Stomach smooth muscle (tissue), 2 donors: ENCODE measurements around the gene GSX1.

Experiments
- H3K27ac ChIP-seq: one replicate; pipeline ENCODE4 v1.7.0; 2013; ENCODE audit warnings: mild to moderate bottlenecking, low read length, inconsistent platforms
- H3K27me3 ChIP-seq, 2 donors: one replicate each; pipeline ENCODE4 v1.7.0; 2013; ENCODE audit warnings: low read length in 2 of 2; ENCODE audit not compliant: insufficient read depth in 2 of 2, control insufficient read depth in 1 of 2
- H3K36me3 ChIP-seq, 2 donors: one replicate each; pipeline ENCODE4 v1.7.0; 2013; ENCODE audit warnings: low read length in 2 of 2; ENCODE audit not compliant: control insufficient read depth in 2 of 2, insufficient read depth in 2 of 2
- H3K4me1 ChIP-seq: one replicate; pipeline ENCODE4 v1.7.0; 2013; ENCODE audit warnings: low read length; ENCODE audit not compliant: control insufficient read depth, insufficient read depth
- H3K4me3 ChIP-seq, 2 donors: one replicate each; pipeline ENCODE4 v1.7.0; 2013; ENCODE audit warnings: low read length in 2 of 2
- H3K9ac ChIP-seq, 2 donors: one replicate each; pipeline ENCODE4 v1.7.0; 2013; ENCODE audit warnings: low read length in 2 of 2, mild to moderate bottlenecking in 1 of 2
- H3K9me3 ChIP-seq, 2 donors: one replicate each; pipeline ENCODE4 v1.7.0; 2013; ENCODE audit warnings: low read length in 2 of 2; ENCODE audit not compliant: control insufficient read depth in 2 of 2
- donor health status: healthy.
- donor health status: Pancreatic carcinoma.

GSX1 gene

DNA sequence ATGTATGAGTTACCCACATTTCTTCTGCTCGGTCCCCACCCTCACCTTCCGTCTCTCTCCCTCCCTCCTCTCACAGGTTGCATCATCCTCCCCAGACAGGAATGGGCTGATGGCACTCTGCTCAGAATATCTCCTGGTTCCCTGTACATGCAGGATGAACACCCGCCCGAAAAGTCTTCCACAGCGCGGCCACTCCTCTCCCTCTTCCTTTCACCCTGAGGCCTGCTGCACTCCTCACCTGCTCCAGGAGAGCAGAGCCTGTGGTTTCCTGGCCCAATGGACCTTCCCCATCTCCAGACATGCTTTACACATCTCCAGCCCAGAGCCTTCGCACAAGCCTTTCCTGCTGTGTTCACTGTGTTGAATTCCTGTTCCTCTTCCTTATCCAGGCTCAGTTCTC is 40.9 kb downstream of the GSX1 start:
- H3K9ac ChIP-seq: no peak overlapping the region
- no peaks in the 10 kb centered on the region for H3K9me3 ChIP-seq
- no peaks in the 10 kb centered on the region for H3K36me3 ChIP-seq
- H3K27ac ChIP-seq: no peak overlapping the region
- peaks cover 4% of the 10 kb centered on the region for H3K4me1 ChIP-seq
- peaks cover 10 to 25% of the 10 kb centered on the region in 2 donors for H3K27me3 ChIP-seq
- H3K4me3 ChIP-seq: no peak overlapping the region

DNA sequence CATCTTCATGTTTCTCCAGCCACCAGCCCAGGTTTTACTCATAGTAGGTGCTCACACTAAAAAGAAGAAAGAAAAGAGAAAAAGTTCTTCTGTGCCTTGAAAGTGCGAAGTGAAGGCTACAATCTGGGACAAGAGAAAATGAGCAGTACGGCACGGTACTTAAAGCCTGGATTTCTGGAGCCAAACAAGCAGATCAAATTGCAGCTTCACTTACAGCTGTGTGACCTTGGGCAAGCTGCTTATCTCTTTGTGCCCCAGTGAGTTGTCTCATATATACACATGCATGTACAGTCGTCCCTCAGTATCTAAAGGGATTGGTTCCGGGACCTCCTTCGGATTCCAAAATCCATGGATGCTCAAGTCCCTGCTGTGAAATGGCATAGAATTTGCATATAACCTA is 41.8 kb downstream of the GSX1 start:
- Histone ChIP-seq H3K4me1 (peaks cover 4% of the 10 kb centered on the region), H3K9ac (no peak overlapping the region), H3K4me3 (no peak overlapping the region), H3K36me3 (no peaks in the 10 kb centered on the region), H3K27me3 (peaks cover 9 to 25% of the 10 kb centered on the region in 2 donors), H3K27ac (no peak overlapping the region), H3K9me3 (no peaks in the 10 kb centered on the region)

DNA sequence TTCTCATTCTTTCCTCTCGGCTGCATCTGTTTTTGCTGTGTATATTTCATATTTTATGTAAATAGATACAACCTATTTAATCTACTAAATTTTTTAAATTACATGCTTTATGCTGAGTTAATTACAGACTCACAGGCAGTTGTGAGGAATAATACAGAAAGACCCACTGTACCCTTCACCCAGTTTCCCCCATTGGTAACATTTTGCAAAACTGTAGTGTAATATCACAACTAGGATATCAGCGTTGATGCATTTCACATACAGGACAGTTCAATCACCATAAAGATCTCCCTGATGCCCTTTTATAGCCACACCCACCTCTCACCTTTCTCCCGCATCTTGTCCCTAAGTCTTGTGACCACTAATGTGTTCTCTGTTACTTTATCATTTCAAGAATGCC is 43.5 kb downstream of the GSX1 start:
- H3K4me3 ChIP-seq: no peak overlapping the region
- H3K36me3 ChIP-seq: no peaks in the 10 kb centered on the region
- H3K27ac ChIP-seq: no peak overlapping the region
- H3K9ac ChIP-seq: no peak overlapping the region
- peaks cover 8 to 16% of the 10 kb centered on the region in 2 donors for H3K27me3 ChIP-seq
- H3K4me1 ChIP-seq: no peaks in the 10 kb centered on the region
- no peaks in the 10 kb centered on the region for H3K9me3 ChIP-seq

DNA sequence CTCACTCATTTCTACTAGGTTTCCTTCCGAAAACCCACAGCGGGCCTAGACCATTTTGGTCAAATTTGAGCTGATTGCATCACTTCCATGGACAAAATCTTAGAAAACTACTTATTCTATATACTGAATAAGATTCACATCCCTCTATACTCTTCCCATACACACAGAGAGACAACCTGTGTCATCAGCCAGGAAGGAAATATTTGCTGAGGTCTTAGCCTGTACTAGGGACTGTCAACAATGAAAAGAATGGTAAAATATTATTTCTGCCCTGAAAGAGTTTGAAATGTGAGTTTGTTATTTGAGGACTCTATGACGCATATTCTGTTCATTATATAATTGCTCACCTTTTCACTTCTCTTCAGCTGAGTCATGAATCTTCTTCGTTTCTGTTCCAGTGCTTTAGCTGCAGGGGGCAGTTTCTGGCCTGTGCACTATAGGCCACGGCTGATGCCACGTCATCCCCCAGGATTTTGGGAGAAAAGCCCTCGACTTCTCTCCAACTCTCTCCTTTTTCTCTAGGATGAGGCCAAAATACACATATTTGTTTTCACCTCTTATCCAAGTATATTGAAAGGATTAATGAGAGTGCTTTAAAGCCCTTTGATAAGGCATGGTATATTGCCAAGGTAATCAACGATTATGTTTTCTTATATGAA is 47.7 kb downstream of the GSX1 start:
- Histone ChIP-seq H3K27ac (no peak overlapping the region), H3K36me3 (no peaks in the 10 kb centered on the region), H3K9ac (no peak overlapping the region), H3K4me3 (no peak overlapping the region), H3K27me3 (peaks cover 0 to 7% of the 10 kb centered on the region in 2 donors), H3K4me1 (no peaks in the 10 kb centered on the region), H3K9me3 (peaks cover 3 to 9% of the 10 kb centered on the region in 2 donors)

DNA sequence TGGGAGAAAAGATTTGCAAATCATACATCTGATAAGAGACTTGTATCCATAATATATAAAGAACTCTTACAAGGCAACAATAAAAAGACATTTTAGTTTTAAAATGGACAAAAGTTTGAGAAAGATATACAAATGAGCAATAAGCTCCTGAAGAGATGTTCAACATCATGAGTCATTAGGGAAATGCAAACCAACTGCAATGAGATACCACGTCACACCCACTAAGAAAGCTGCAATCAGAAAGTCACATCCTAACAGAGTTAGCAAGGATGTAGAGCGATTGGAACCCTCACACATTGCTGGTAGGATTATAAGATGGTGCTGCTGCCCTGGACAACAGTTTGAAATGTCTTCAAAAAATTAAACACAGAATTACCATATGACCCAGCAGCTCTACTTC is 50.3 kb downstream of the GSX1 start:
- Histone ChIP-seq H3K9ac (no peak overlapping the region), H3K9me3 (peaks cover 3 to 9% of the 10 kb centered on the region in 2 donors), H3K4me1 (no peaks in the 10 kb centered on the region), H3K36me3 (no peaks in the 10 kb centered on the region), H3K27me3 (peaks cover 0 to 9% of the 10 kb centered on the region in 2 donors), H3K4me3 (no peak overlapping the region), H3K27ac (no peak overlapping the region)
